Liver (tissue), 9 donors: ENCODE measurements around the gene LAG3. TPM values are rescaled to one million over a fixed set of nuclear protein-coding genes. Genes with fewer than 3 reads are reported as not detected.

Source experiments
- DNase-seq: peaks from one replicate; pipeline ENCODE4 v3.0.0-alpha.2; 2017; ENCODE audit warnings: low spot score
- H3K27ac ChIP-seq, 2 donors: one replicate each; pipeline ENCODE4 v1.7.0; 2013; ENCODE audit warnings: inconsistent platforms in 2 of 2, low read length in 2 of 2, control low read depth in 1 of 2, low read depth in 1 of 2, mild to moderate bottlenecking in 1 of 2
- H3K27me3 ChIP-seq, 4 donors: one replicate each; pipeline versions ENCODE4 v1.6.1 to v1.7.0; 2013; ENCODE audit warnings: low read length in 3 of 4, inconsistent platforms in 1 of 4, mild to moderate bottlenecking in 1 of 4, moderate library complexity in 1 of 4; ENCODE audit not compliant: control insufficient read depth in 4 of 4, insufficient read depth in 4 of 4
- H3K36me3 ChIP-seq, 4 donors: one replicate each; pipeline versions ENCODE4 v1.6.1 to v1.7.0; 2013; ENCODE audit warnings: low read length in 3 of 4, mild to moderate bottlenecking in 3 of 4, low read depth in 1 of 4, moderate library complexity in 1 of 4; ENCODE audit not compliant: control insufficient read depth in 4 of 4, insufficient read depth in 3 of 4
- H3K4me1 ChIP-seq, 4 donors: one replicate each; pipeline versions ENCODE4 v1.6.1 to v1.7.0; 2013; ENCODE audit warnings: low read length in 3 of 4, mild to moderate bottlenecking in 3 of 4, moderate library complexity in 1 of 4; ENCODE audit not compliant: control insufficient read depth in 4 of 4, insufficient read depth in 4 of 4
- H3K4me3 ChIP-seq, 3 donors: one replicate each; pipeline versions ENCODE4 v1.6.1 to v1.7.0; 2013; ENCODE audit warnings: low read length in 3 of 3, control low read depth in 1 of 3, low read depth in 1 of 3, mild to moderate bottlenecking in 1 of 3
- H3K9ac ChIP-seq, 2 donors: one replicate each; pipeline ENCODE4 v1.7.0; 2013; ENCODE audit warnings: low read length in 2 of 2, mild to moderate bottlenecking in 2 of 2, moderate library complexity in 2 of 2, control low read depth in 1 of 2, low read depth in 1 of 2
- H3K9me3 ChIP-seq, 4 donors: one replicate each; pipeline versions ENCODE4 v1.6.1 to v1.7.0; 2013; ENCODE audit warnings: low read length in 3 of 4; ENCODE audit not compliant: control insufficient read depth in 4 of 4
- ATF3 ChIP-seq: IDR thresholded peaks from 2 replicates; pipeline ENCODE4 v1.6.1; 2016; ENCODE audit warnings: antibody characterized with exemption
- CTCF ChIP-seq: fragments of 150-350 bp; IDR thresholded peaks from 2 replicates; pipeline ENCODE4 v1.5.1; 2017; ENCODE audit warnings: improper control_type of control experiment, low read depth, low read length; ENCODE audit not compliant: missing input control
- FOXA1 ChIP-seq: IDR thresholded peaks from 2 replicates; pipeline ENCODE4 v1.6.1; 2016; ENCODE audit warnings: antibody characterized with exemption
- FOXA2 ChIP-seq: IDR thresholded peaks from 2 replicates; pipeline ENCODE4 v1.6.1; 2016; ENCODE audit warnings: antibody characterized with exemption
- GABPA ChIP-seq, 2 donors: IDR thresholded peaks in 1 of 2; conservative IDR thresholded peaks in 1 of 2; 2 replicates each; pipeline ENCODE4 v1.6.1; 2016; ENCODE audit warnings: antibody characterized with exemption in 2 of 2, mild to moderate bottlenecking in 1 of 2, moderate library complexity in 1 of 2
- HNF4A ChIP-seq, 2 donors: conservative IDR thresholded peaks; 2 replicates each; pipeline ENCODE4 v1.6.1; 2016; ENCODE audit warnings: antibody characterized with exemption in 2 of 2, mild to moderate bottlenecking in 2 of 2
- HNF4G ChIP-seq: IDR thresholded peaks from 2 replicates; pipeline ENCODE4 v1.6.1; 2016; ENCODE audit warnings: antibody characterized with exemption
- MAX ChIP-seq: IDR thresholded peaks from 2 replicates; pipeline ENCODE4 v1.6.1; 2016; ENCODE audit warnings: antibody characterized with exemption
- NR2F2 ChIP-seq: IDR thresholded peaks from 2 replicates; pipeline ENCODE4 v1.6.1; 2016; ENCODE audit warnings: antibody characterized with exemption
- RAD21 ChIP-seq, 2 donors: IDR thresholded peaks; 2 replicates each; pipeline ENCODE4 v1.6.1; 2016; ENCODE audit warnings: antibody characterized with exemption in 2 of 2, mild to moderate bottlenecking in 2 of 2
- SP1 ChIP-seq: IDR thresholded peaks from 2 replicates; pipeline ENCODE4 v1.6.1; 2018; ENCODE audit warnings: antibody characterized with exemption, mild to moderate bottlenecking
- TAF1 ChIP-seq: conservative IDR thresholded peaks from 2 replicates; pipeline ENCODE4 v1.6.1; 2016; ENCODE audit warnings: antibody characterized with exemption, mild to moderate bottlenecking
- YY1 ChIP-seq: IDR thresholded peaks from 2 replicates; pipeline ENCODE4 v1.6.1; 2016; ENCODE audit warnings: antibody characterized with exemption, mild to moderate bottlenecking
- ZBTB33 ChIP-seq: IDR thresholded peaks from 2 replicates; pipeline ENCODE4 v1.6.1; 2016; ENCODE audit warnings: antibody characterized with exemption
- WGBS: extraction: QIAGEN DNeasy Blood & Tissue Kit; methylation state at CpG from one replicate; pipeline ENCODE4 v1.1.7; 2013; 5-methylcytosine and 5-hydroxymethylcytosine counted together
- polyA plus RNA-seq, 2 donors: library from polyadenylated mRNA; stranded (reverse) in 1 of 2; unstranded in 1 of 2; fragments of 200-250 nt in 1 of 2; fragments of >200 nt in 1 of 2; fragmentation: Nextera tagmentation in 1 of 2; extraction: Ambion mirVana in 1 of 2; gene quantifications; one replicate each; pipeline versions ENCODE4 v1.2.1 to v1.2.3, GENCODE V29; 2013 to 2015
- total RNA-seq, 2 donors: library from RNA; depleted of rRNA; stranded (reverse); fragments of >200 nt; gene quantifications; one replicate each; pipeline ENCODE4 v1.2.3, GENCODE V29; 2014
- donor health status: healthy.
- donor health status: healthy.
- donor health status: healthy.
- donor health status: healthy.
- donor health status: healthy.

LAG3 gene
- total and polyA plus RNA-seq, 4 donors: 0.14 to 1.2 (median 0.47) TPM

GRCh38 chr12:6788972-6789924 is 16.9 kb downstream of the LAG3 start, which contains the start of gene CD4:
CD4 (plus strand) TSS chr12:6789528; CDS start chr12:6800139, 10,611 bp downstream.
- no peaks in the 10 kb centered on the region for H3K27me3 ChIP-seq
- DNase-seq: no peak
- no peaks in the 10 kb centered on the region for H3K9me3 ChIP-seq
- H3K36me3 ChIP-seq: no peaks in the 10 kb centered on the region
- H3K9ac ChIP-seq: peak within 1 kb of the TSS in 1 of 2 donors; percentile 4
- H3K4me1 ChIP-seq: peaks cover 0 to 9% (median 0%) of the 10 kb centered on the region in 4 donors
- H3K4me3 ChIP-seq: peak within 1 kb of the TSS; percentile 26 to 44 (median 35)
- H3K27ac ChIP-seq: peak within 1 kb of the TSS; percentile 48 to 58
- TF ChIP-seq TAF1: peak; percentile 90
- no peak for TF ChIP-seq RAD21 (IDR thresholded peaks at IDR 0.05)
- 68% methylated on average over 18 of the region's 18 CpGs for WGBS

- no peaks in the 10 kb centered on the region for H3K27me3 ChIP-seq
- no peaks in the 10 kb centered on the region for H3K9me3 ChIP-seq
- H3K36me3 ChIP-seq: no peaks in the 10 kb centered on the region
- H3K9ac ChIP-seq: peak overlapping the region in 1 of 2 donors; percentile 4
- peaks cover 0 to 6% (median 0%) of the 10 kb centered on the region in 4 donors for H3K4me1 ChIP-seq
- TF ChIP-seq MAX (no peak), HNF4G (no peak), CTCF (no peak), GABPA (IDR thresholded peaks at IDR 0.05 in 1 of 2, conservative IDR thresholded peaks at IDR 0.05 in 1 of 2) (no peak), YY1 (peak; percentile 75)
- H3K27ac ChIP-seq: no peak overlapping the region
- no peak for DNase-seq
- H3K4me3 ChIP-seq: peak overlapping the region in 1 of 3 donors; percentile 16
- WGBS: 80% methylated on average over 12 of the region's 12 CpGs
Observed at GRCh38 chr12:6790496-6791150, 18.3 kb downstream of the LAG3 start.

- Histone ChIP-seq H3K36me3 (no peaks in the 10 kb centered on the region), H3K27ac (peak overlapping the region in 1 of 2 donors; percentile 29)
- DNase-seq: no peak
- TF ChIP-seq GABPA (IDR thresholded peaks at IDR 0.05 in 1 of 2, conservative IDR thresholded peaks at IDR 0.05 in 1 of 2) (no peak), SP1 (no peak), CTCF (no peak), HNF4A (conservative IDR thresholded peaks at IDR 0.05) (no peak), ATF3 (no peak), TAF1 (no peak), NR2F2 (no peak), HNF4G (no peak), YY1 (no peak), ZBTB33 (no peak), MAX (no peak), RAD21 (IDR thresholded peaks at IDR 0.05) (no peak), FOXA1 (no peak), FOXA2 (no peak)
Observed at GRCh38 chr12:6791931-6792520, 19.7 kb downstream of the LAG3 start.

More at GRCh38 chr12:6791931-6792520, 19.7 kb downstream of the LAG3 start:
- WGBS: 73% methylated on average over 13 of the region's 13 CpGs
- Histone ChIP-seq H3K9ac (peak overlapping the region in 1 of 2 donors; percentile 51), H3K4me1 (peaks cover 0 to 15% (median 3%) of the 10 kb centered on the region in 4 donors), H3K27me3 (no peaks in the 10 kb centered on the region), H3K9me3 (no peaks in the 10 kb centered on the region), H3K4me3 (peak overlapping the region in 1 of 3 donors; percentile 12)
